Measurements from ENCODE around the gene CEP290. TPM values are rescaled to one million over a fixed set of nuclear protein-coding genes. Genes with fewer than 3 reads are reported as not detected.

Gene CEP290
- total RNA-seq, 2 experiments from 2014 or later: 12.6 to 13.7 TPM

DNA sequence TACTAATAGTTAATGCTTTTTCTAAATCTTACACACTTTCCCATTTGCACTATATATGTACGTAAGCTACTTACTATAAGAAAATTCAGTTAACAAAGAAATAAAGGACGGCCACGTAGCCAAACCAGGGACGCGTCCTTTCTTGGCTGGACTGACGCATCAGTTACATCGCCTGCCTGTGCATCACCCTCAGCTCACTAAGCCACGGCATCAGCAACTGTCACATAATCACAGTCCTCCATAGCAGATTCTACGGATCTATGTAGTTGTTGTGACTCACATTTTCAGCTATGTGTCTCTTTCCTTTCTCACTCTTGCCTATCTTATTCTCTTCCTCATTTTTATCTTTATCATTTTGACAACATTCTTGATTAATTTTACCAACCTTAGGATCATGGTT, 74.6 kb downstream of the CEP290 start:
- Mint-ChIP-seq H3K9me3 (no peaks in the 10 kb centered on the region), H3K27me3 (no peaks in the 10 kb centered on the region), H3K27ac (no peak overlapping the region), H3K4me3 (no peak overlapping the region), H3K4me1 (ENCODE audit: low read depth) (no peaks in the 10 kb centered on the region), H3K36me3 (ENCODE audit: low read depth) (peaks cover 63% of the 10 kb centered on the region)
- no peak for TF ChIP-seq CTCF (IDR thresholded peaks at IDR 0.05)
- ATAC-seq (ENCODE audit: poor library complexity) (no peak), DNase-seq (no peak)
- Histone ChIP-seq H3K9me3 (ENCODE audit: control insufficient read depth in 1 of 2, insufficient read depth in 1 of 2, low read length in 2 of 2) (no peaks in the 10 kb centered on the region), H3K4me1 (ENCODE audit: insufficient read depth, low read length) (no peaks in the 10 kb centered on the region), H3K27me3 (ENCODE audit: control insufficient read depth in 1 of 2, insufficient read depth in 2 of 2, low read length in 2 of 2) (no peaks in the 10 kb centered on the region), H3K27ac (ENCODE audit: low read depth in 1 of 2, low read length in 2 of 2) (no peak overlapping the region), H3K36me3 (ENCODE audit: insufficient read depth, low read length) (peaks cover 30% of the 10 kb centered on the region), H3K4me3 (ENCODE audit: low read length) (no peak overlapping the region)
- ChIA-PET CTCF (no interaction called here), POLR2A (no interaction called here)
- intact Hi-C loops (cut with DNase I, micrococcal nuclease): no loop called here

- Mint-ChIP-seq H3K9me3 (no peaks in the 10 kb centered on the region), H3K27ac (no peak overlapping the region), H3K27me3 (no peaks in the 10 kb centered on the region), H3K36me3 (ENCODE audit: low read depth) (peaks cover 53% of the 10 kb centered on the region), H3K4me1 (ENCODE audit: low read depth) (no peaks in the 10 kb centered on the region), H3K4me3 (no peak overlapping the region)
- POLR2A ChIA-PET: no interaction called here
- ATAC-seq (ENCODE audit: poor library complexity) (no peak), DNase-seq (no peak)
- H3K27me3 ChIP-seq (ENCODE audit: control insufficient read depth in 1 of 2, insufficient read depth in 2 of 2, low read length in 2 of 2): no peaks in the 10 kb centered on the region
- intact Hi-C loops (cut with DNase I, micrococcal nuclease): no loop called here
- H3K27ac ChIP-seq (ENCODE audit: low read depth in 1 of 2, low read length in 2 of 2): no peak overlapping the region
- no peak for TF ChIP-seq CTCF (IDR thresholded peaks at IDR 0.05)
- H3K9me3 ChIP-seq (ENCODE audit: control insufficient read depth in 1 of 2, insufficient read depth in 1 of 2, low read length in 2 of 2): no peaks in the 10 kb centered on the region
- H3K4me3 ChIP-seq (ENCODE audit: low read length): no peak overlapping the region
- H3K4me1 ChIP-seq (ENCODE audit: insufficient read depth, low read length): no peaks in the 10 kb centered on the region
- CTCF ChIA-PET: no interaction called here
- peaks cover 23% of the 10 kb centered on the region for H3K36me3 ChIP-seq (ENCODE audit: insufficient read depth, low read length)
Measured at GRCh38 chr12:88063375-88063774, 78.5 kb downstream of the CEP290 start.

- ATAC-seq (ENCODE audit: poor library complexity) (no peak), DNase-seq (no peak)
- CTCF ChIA-PET: no interaction called here
- intact Hi-C loops (cut with DNase I, micrococcal nuclease): no loop called here
- TF ChIP-seq CTCF (IDR thresholded peaks at IDR 0.05): no peak
- H3K4me1 Mint-ChIP-seq (ENCODE audit: low read depth): no peaks in the 10 kb centered on the region
- peaks cover 58% of the 10 kb centered on the region for H3K36me3 Mint-ChIP-seq (ENCODE audit: low read depth)
- Histone ChIP-seq H3K4me3 (ENCODE audit: low read length) (no peak overlapping the region), H3K4me1 (ENCODE audit: insufficient read depth, low read length) (no peaks in the 10 kb centered on the region), H3K27me3 (ENCODE audit: control insufficient read depth in 1 of 2, insufficient read depth in 2 of 2, low read length in 2 of 2) (no peaks in the 10 kb centered on the region), H3K9me3 (ENCODE audit: control insufficient read depth in 1 of 2, insufficient read depth in 1 of 2, low read length in 2 of 2) (no peaks in the 10 kb centered on the region), H3K27ac (ENCODE audit: low read depth in 1 of 2, low read length in 2 of 2) (no peak overlapping the region), H3K36me3 (ENCODE audit: insufficient read depth, low read length) (peaks cover 31% of the 10 kb centered on the region)
- POLR2A ChIA-PET: interaction anchor here (0.6 kb wide), 1 partner anchor 38 kb away, joined by 3 read pairs; no protein-coding TSS in a partner anchor
- H3K27ac Mint-ChIP-seq: no peak overlapping the region
- no peaks in the 10 kb centered on the region for H3K27me3 Mint-ChIP-seq
- H3K9me3 Mint-ChIP-seq: no peaks in the 10 kb centered on the region
- no peak overlapping the region for H3K4me3 Mint-ChIP-seq
Measured at GRCh38 chr12:88062474-88062873, 79.4 kb downstream of the CEP290 start.

Measured in CD4-positive, alpha-beta T cell (primary cell).